ENCODE measurements around the gene ANGPT4. TPM values are rescaled to one million over a fixed set of nuclear protein-coding genes. Genes with fewer than 3 reads are reported as not detected.

Gene ANGPT4
- total RNA-seq, 1 experiment from 2014 or later, result 0.20 TPM

DNA sequence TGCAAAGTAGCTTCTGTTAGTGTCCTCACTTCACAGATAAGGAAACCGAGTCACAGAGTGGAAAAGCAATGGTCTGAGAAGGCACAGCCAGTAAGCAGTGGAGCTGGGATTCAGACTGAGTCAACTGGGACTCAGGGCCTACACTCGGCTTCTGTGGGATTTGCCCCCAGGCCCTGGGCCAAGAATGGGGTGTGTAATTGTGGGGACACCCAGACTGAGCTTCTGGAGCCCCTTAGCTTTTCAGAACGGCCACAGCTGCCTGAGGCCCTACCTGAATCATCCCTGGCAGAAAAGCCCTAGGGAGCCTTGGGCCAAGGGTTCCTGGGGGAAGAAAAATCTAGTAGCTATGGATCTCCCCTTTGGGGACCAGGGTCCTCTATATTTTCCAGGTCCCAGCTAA is 6.5 kb downstream of the ANGPT4 start:
- ChIA-PET CTCF (interaction anchor here (1.6 to 2.6 kb wide), 2 partner anchors 24 to 204 kb away, joined by 3 to 36 read pairs; no protein-coding TSS in a partner anchor), POLR2A (no interaction called here)
- no peaks in the 10 kb centered on the region for H3K4me1 Mint-ChIP-seq
- no peak overlapping the region for H3K27ac Mint-ChIP-seq
- ATAC-seq (no peak), DNase-seq (ENCODE audit: low spot score) (no peak)
- TF ChIP-seq, protein P1, sequence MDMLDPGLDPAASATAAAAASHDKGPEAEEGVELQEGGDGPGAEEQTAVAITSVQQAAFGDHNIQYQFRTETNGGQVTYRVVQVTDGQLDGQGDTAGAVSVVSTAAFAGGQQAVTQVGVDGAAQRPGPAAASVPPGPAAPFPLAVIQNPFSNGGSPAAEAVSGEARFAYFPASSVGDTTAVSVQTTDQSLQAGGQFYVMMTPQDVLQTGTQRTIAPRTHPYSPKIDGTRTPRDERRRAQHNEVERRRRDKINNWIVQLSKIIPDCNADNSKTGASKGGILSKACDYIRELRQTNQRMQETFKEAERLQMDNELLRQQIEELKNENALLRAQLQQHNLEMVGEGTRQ (CRISPR knock-in tag; IDR thresholded peaks at IDR 0.05), result no peak
- no peak for TF ChIP-seq HMGA2 (CRISPR knock-in tag; IDR thresholded peaks at IDR 0.05)
- TF ChIP-seq SP1 (CRISPR knock-in tag; conservative IDR thresholded peaks at IDR 0.05), result no peak
- no peak for TF ChIP-seq ESRRA (CRISPR knock-in tag; IDR thresholded peaks at IDR 0.05; ENCODE audit: borderline replicate concordance)
- TF ChIP-seq, protein P2, sequence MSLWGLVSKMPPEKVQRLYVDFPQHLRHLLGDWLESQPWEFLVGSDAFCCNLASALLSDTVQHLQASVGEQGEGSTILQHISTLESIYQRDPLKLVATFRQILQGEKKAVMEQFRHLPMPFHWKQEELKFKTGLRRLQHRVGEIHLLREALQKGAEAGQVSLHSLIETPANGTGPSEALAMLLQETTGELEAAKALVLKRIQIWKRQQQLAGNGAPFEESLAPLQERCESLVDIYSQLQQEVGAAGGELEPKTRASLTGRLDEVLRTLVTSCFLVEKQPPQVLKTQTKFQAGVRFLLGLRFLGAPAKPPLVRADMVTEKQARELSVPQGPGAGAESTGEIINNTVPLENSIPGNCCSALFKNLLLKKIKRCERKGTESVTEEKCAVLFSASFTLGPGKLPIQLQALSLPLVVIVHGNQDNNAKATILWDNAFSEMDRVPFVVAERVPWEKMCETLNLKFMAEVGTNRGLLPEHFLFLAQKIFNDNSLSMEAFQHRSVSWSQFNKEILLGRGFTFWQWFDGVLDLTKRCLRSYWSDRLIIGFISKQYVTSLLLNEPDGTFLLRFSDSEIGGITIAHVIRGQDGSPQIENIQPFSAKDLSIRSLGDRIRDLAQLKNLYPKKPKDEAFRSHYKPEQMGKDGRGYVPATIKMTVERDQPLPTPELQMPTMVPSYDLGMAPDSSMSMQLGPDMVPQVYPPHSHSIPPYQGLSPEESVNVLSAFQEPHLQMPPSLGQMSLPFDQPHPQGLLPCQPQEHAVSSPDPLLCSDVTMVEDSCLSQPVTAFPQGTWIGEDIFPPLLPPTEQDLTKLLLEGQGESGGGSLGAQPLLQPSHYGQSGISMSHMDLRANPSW (CRISPR knock-in tag; conservative IDR thresholded peaks at IDR 0.05; ENCODE audit: low read depth), result no peak
- no peak for TF ChIP-seq SMAD3 (CRISPR knock-in tag; IDR thresholded peaks at IDR 0.05; ENCODE audit: borderline replicate concordance)
- no peak for TF ChIP-seq RORB (CRISPR knock-in tag; IDR thresholded peaks at IDR 0.05)
- TF ChIP-seq, protein P3, sequence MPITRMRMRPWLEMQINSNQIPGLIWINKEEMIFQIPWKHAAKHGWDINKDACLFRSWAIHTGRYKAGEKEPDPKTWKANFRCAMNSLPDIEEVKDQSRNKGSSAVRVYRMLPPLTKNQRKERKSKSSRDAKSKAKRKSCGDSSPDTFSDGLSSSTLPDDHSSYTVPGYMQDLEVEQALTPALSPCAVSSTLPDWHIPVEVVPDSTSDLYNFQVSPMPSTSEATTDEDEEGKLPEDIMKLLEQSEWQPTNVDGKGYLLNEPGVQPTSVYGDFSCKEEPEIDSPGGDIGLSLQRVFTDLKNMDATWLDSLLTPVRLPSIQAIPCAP (CRISPR knock-in tag; IDR thresholded peaks at IDR 0.05), result no peak
- TF ChIP-seq ZNF232 (CRISPR knock-in tag; IDR thresholded peaks at IDR 0.05), result no peak
- TF ChIP-seq, protein P4, sequence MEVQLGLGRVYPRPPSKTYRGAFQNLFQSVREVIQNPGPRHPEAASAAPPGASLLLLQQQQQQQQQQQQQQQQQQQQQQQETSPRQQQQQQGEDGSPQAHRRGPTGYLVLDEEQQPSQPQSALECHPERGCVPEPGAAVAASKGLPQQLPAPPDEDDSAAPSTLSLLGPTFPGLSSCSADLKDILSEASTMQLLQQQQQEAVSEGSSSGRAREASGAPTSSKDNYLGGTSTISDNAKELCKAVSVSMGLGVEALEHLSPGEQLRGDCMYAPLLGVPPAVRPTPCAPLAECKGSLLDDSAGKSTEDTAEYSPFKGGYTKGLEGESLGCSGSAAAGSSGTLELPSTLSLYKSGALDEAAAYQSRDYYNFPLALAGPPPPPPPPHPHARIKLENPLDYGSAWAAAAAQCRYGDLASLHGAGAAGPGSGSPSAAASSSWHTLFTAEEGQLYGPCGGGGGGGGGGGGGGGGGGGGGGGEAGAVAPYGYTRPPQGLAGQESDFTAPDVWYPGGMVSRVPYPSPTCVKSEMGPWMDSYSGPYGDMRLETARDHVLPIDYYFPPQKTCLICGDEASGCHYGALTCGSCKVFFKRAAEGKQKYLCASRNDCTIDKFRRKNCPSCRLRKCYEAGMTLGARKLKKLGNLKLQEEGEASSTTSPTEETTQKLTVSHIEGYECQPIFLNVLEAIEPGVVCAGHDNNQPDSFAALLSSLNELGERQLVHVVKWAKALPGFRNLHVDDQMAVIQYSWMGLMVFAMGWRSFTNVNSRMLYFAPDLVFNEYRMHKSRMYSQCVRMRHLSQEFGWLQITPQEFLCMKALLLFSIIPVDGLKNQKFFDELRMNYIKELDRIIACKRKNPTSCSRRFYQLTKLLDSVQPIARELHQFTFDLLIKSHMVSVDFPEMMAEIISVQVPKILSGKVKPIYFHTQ (CRISPR knock-in tag; IDR thresholded peaks at IDR 0.05), result no peak
- TF ChIP-seq, protein P5, sequence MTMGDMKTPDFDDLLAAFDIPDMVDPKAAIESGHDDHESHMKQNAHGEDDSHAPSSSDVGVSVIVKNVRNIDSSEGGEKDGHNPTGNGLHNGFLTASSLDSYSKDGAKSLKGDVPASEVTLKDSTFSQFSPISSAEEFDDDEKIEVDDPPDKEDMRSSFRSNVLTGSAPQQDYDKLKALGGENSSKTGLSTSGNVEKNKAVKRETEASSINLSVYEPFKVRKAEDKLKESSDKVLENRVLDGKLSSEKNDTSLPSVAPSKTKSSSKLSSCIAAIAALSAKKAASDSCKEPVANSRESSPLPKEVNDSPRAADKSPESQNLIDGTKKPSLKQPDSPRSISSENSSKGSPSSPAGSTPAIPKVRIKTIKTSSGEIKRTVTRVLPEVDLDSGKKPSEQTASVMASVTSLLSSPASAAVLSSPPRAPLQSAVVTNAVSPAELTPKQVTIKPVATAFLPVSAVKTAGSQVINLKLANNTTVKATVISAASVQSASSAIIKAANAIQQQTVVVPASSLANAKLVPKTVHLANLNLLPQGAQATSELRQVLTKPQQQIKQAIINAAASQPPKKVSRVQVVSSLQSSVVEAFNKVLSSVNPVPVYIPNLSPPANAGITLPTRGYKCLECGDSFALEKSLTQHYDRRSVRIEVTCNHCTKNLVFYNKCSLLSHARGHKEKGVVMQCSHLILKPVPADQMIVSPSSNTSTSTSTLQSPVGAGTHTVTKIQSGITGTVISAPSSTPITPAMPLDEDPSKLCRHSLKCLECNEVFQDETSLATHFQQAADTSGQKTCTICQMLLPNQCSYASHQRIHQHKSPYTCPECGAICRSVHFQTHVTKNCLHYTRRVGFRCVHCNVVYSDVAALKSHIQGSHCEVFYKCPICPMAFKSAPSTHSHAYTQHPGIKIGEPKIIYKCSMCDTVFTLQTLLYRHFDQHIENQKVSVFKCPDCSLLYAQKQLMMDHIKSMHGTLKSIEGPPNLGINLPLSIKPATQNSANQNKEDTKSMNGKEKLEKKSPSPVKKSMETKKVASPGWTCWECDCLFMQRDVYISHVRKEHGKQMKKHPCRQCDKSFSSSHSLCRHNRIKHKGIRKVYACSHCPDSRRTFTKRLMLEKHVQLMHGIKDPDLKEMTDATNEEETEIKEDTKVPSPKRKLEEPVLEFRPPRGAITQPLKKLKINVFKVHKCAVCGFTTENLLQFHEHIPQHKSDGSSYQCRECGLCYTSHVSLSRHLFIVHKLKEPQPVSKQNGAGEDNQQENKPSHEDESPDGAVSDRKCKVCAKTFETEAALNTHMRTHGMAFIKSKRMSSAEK (CRISPR knock-in tag; IDR thresholded peaks at IDR 0.05; ENCODE audit: borderline replicate concordance), result no peak
- no peak for TF ChIP-seq NFE2L1 (CRISPR knock-in tag; IDR thresholded peaks at IDR 0.05)
- H3K27me3 Mint-ChIP-seq (ENCODE audit: low read depth), result no peaks in the 10 kb centered on the region; the same call in 1 of the 2 replicates
- no peaks in the 10 kb centered on the region for H3K9me3 Mint-ChIP-seq
- H3K36me3 Mint-ChIP-seq, result no peaks in the 10 kb centered on the region
- no peak overlapping the region for H3K4me3 Mint-ChIP-seq

DNA sequence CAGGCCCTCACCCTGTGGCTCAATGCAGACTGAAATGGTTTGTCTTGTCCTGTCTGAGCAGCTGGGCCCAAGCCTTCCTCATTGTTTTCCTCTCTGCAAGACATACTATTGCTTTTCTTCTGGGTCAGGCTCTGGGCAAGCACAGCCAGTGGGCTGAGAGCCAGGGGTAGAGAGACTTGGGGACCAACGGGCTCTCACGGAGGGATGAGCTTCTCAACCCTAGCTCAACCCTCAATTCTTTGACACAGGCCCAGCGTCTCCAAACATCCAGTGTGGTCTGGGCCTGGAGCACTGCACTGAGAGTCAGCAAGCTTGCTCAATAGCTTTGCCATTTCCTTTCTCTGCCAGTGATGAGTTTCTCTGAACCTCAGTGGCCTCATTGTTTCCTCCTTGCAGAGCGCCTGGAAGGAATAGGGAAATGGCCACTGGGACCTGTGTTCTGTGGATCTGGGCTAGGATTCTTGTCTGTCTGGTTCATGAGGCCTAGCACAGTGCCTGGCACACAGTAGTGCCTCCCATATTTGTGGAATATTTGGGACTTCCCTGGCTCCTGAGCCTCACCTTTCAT is 9.3 kb downstream of the ANGPT4 start:
- Mint-ChIP-seq H3K4me1 (peaks cover 3% of the 10 kb centered on the region), H3K9me3 (peaks cover 1% of the 10 kb centered on the region; the same call in 1 of the 2 replicates), H3K36me3 (no peaks in the 10 kb centered on the region), H3K4me3 (no peak overlapping the region), H3K27me3 (ENCODE audit: low read depth) (no peaks in the 10 kb centered on the region; the same call in 1 of the 2 replicates), H3K27ac (no peak overlapping the region)
- CTCF ChIA-PET, result no interaction called here
- no peak for TF ChIP-seq ZNF423 (CRISPR knock-in tag; IDR thresholded peaks at IDR 0.05)
- no peak for TF ChIP-seq OVOL2 (CRISPR knock-in tag; IDR thresholded peaks at IDR 0.05; ENCODE audit: borderline replicate concordance)
- no peak for TF ChIP-seq GRHL2 (CRISPR knock-in tag; IDR thresholded peaks at IDR 0.05; ENCODE audit: insufficient replicate concordance, severe bottlenecking)
- DNase-seq (ENCODE audit: low spot score) (no peak), ATAC-seq (no peak)
- POLR2A ChIA-PET, result no interaction called here

All from WTC11 (cell line).